ENCODE results near the gene PCMTD2.

- no peak for TF ChIP-seq EZH2phosphoT487 (IDR thresholded peaks at IDR 0.05; ENCODE audit: borderline replicate concordance, low read depth, low read length)
- no peak for TF ChIP-seq CTCF (conservative IDR thresholded peaks at IDR 0.05; ENCODE audit: low read length)
Measured at GRCh38 chr20:64239449-64240242, 15.9 kb upstream of the PCMTD2 start.

Measured in OCI-LY7 (cell line).